Nucleus accumbens (tissue), 56 donors: Measurements from ENCODE around the gene USP17L10.
"Not testable (repeated sequence)": the region's sequence is repeated elsewhere in the genome, so short reads cannot be mapped to it uniquely, and the experiment has no call there.

ENCODE experiments used
- DNase-seq, 56 donors: peaks; one replicate each; lab custom pipeline; 2025; lab: John Stamatoyannopoulos, UW

The USP17L10 gene

GRCh38 chr4:9210357-9210756 lies at the start of gene USP17L10:
Gene USP17L10, plus strand, starts transcription at chr4:9210657. Its CDS starts 0 bp downstream, at chr4:9210657.
- not testable (repeated sequence) for DNase-seq

GRCh38 chr4:9165990-9166389 lies 44.5 kb upstream of the USP17L10 start:
- DNase-seq = peak in 7 of 56 donors; percentile 0 to 26 (median 8)

DNA sequence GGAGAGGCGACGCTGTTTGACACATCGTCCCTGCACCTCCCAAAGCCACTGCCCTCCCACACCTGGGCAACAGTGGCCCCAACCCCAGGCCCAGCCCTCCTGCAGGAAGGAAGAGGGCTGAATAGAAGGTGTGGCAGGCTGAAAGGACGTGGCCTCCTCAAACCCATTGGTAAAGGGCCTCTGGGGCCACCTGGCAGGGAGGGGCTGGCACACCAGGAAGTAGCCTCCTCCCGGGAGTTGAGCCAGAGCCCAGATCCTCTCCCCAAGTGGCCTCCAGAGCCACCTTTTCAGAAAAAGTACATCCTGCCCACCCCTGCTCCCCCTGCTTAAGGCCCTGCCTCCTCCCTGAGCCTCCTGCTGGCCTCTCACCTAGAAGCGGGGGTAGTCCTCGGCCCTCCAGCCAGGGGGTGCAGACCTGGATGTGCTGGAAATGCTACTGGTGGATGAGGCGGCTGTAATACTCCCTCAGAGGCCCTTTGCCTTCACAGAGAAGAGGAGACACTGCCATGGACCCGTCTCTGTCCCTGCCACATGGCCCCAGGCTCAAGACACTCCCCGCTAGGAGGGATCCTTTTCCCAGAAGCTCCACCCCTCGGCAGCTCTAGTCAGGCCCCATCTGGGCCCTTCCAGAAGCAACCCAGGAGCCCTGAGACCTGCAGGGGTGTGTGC lies 40.5 kb upstream of the USP17L10 start, which contains the start of gene FAM90A26:
FAM90A26 (plus strand) TSS at position 619 of the 669 bp plus-strand sequence. CDS start 2,764 bp downstream, outside the sequence.
- DNase-seq = not testable (repeated sequence)

DNA sequence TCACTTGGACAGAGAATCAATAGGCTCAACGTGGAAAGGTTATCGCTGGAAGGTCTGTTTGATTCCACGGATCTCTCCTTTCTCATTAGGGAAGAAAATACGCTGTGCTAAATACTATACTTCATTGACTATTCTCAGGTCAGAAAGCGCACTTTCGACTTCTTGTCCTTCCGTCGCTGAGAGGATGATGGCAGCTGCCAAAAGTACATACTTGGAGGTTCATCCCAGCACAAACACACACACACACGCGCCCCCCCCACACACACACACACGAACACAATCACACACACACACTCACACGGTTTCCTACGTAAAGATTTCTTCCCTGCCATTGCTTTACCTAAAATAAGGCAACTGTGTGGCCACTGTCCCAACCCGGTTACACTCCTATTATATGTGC lies 4.2 kb downstream of the USP17L10 start:
- DNase-seq = not testable (repeated sequence)

DNA sequence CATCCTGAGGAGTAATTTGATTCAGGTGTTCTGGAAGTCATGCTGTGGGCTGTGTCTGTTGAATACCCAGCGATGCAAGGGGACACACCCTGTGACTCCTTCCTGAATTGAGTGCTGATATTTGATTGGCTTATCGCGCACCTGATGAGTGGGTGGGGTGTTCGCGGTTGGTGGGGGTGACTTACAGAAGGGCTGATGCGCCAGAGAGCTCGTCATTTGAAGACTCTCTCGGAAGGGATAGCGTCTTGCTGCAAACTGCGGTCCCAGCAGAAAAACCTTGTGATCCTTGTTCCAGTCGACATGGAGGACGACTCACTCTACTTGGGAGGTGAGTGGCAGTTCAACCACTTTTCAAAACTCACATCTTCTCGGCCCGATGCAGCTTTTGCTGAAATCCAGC lies 4.6 kb downstream of the USP17L10 start, which contains the start of gene USP17L11:
USP17L11 (plus strand) TSS at position 301 of the 400 bp plus-strand sequence; CDS start at position 301, 0 bp downstream.
- DNase-seq = not testable (repeated sequence)

DNA sequence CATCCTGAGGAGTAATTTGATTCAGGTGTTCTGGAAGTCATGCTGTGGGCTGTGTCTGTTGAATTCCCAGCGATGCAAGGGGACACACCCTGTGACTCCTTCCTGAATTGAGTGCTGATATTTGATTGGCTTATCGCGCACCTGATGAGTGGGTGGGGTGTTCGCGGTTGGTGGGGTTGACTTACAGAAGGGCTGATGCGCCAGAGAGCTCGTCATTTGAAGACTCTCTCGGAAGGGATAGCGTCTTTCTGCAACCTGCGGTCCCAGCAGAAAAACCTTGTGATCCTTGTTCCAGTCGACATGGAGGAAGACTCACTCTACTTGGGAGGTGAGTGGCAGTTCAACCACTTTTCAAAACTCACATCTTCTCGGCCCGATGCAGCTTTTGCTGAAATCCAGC lies 9.4 kb downstream of the USP17L10 start, which contains the start of gene USP17L12:
USP17L12 (plus strand) TSS at position 301 of the 400 bp plus-strand sequence; CDS start at position 301, 0 bp downstream.
- not testable (repeated sequence) for DNase-seq

DNA sequence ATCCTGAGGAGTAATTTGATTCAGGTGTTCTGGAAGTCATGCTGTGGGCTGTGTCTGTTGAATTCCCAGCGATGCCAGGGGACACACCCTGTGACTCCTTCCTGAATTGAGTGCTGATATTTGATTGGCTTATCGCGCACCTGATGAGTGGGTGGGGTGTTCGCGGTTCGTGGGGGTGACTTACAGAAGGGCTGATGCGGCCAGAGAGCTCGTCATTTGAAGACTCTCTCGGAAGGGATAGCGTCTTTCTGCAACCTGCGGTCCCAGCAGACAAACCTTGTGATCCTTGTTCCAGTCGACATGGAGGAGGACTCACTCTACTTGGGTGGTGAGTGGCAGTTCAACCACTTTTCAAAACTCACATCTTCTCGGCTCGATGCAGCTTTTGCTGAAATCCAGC lies 14.1 kb downstream of the USP17L10 start, which contains the start of gene USP17L13:
USP17L13 (plus strand) TSS at position 301 of the 400 bp plus-strand sequence; CDS start at position 301, 0 bp downstream.
- DNase-seq = not testable (repeated sequence)

GRCh38 chr4:9230249-9230648 lies 19.8 kb downstream of the USP17L10 start:
- not testable (repeated sequence) for DNase-seq

DNA sequence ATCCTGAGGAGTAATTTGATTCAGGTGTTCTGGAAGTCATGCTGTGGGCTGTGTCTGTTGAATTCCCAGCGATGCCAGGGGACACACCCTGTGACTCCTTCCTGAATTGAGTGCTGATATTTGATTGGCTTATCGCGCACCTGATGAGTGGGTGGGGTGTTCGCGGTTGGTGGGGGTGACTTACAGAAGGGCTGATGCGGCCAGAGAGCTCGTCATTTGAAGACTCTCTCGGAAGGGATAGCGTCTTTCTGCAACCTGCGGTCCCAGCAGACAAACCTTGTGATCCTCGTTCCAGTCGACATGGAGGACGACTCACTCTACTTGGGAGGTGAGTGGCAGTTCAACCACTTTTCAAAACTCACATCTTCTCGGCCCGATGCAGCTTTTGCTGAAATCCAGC lies 23.6 kb downstream of the USP17L10 start, which contains the start of gene USP17L15:
USP17L15 (plus strand) TSS at position 301 of the 400 bp plus-strand sequence; CDS start at position 301, 0 bp downstream.
- not testable (repeated sequence) for DNase-seq

DNA sequence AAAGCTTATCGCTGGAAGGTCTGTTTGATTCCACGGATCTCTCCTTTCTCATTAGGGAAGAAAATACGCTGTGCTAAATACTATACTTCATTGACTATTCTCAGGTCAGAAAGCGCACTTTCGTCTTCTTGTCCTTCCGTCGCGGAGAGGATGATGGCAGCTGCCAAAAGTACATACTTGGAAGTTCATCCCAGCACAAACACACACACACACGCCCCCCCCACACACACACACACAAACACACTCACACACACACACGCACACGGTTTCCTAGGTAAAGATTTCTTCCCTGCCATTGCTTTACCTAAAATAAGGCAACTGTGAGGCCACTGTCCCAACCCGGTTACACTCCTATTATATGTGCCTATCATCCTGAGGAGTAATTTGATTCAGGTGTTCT lies 28.0 kb downstream of the USP17L10 start:
- DNase-seq = not testable (repeated sequence)

DNA sequence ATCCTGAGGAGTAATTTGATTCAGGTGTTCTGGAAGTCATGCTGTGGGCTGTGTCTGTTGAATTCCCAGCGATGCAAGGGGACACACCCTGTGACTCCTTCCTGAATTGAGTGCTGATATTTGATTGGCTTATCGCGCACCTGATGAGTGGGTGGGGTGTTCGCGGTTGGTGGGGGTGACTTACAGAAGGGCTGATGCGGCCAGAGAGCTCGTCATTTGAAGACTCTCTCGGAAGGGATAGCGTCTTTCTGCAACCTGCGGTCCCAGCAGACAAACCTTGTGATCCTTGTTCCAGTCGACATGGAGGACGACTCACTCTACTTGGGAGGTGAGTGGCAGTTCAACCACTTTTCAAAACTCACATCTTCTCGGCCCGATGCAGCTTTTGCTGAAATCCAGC lies 33.1 kb downstream of the USP17L10 start, which contains the start of gene USP17L17:
USP17L17 (plus strand) TSS at position 301 of the 400 bp plus-strand sequence; CDS start at position 301, 0 bp downstream.
- not testable (repeated sequence) for DNase-seq

DNA sequence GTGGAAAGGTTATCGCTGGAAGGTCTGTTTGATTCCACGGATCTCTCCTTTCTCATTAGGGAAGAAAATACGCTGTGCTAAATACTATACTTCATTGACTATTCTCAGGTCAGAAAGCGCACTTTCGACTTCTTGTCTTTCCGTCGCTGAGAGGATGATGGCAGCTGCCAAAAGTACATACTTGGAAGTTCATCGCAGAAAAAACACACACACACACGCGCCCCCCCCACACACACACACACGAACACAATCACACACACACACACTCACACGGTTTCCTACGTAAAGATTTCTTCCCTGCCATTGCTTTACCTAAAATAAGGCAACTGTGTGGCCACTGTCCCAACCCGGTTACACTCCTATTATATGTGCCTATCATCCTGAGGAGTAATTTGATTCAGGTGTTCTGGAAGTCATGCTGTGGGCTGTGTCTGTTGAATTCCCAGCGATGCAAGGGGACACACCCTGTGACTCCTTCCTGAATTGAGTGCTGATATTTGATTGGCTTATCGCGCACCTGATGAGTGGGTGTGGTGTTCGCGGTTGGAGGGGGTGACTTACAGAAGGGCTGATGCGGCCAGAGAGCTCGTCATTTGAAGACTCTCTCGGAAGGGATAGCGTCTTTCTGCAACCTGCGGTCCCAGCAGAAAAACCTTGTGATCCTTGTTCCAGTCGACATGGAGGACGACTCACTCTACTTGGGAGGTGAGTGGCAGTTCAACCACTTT lies 37.7 kb downstream of the USP17L10 start, which contains the start of gene USP17L18:
USP17L18 (plus strand) TSS at position 678 of the 728 bp plus-strand sequence; CDS start at position 678, 0 bp downstream.
- DNase-seq = not testable (repeated sequence)

GRCh38 chr4:9253078-9253477 lies 42.6 kb downstream of the USP17L10 start, which contains the start of gene USP17L19:
Gene USP17L19, plus strand, starts transcription at chr4:9253378. Its CDS starts 0 bp downstream, at chr4:9253378.
- DNase-seq = not testable (repeated sequence)

DNA sequence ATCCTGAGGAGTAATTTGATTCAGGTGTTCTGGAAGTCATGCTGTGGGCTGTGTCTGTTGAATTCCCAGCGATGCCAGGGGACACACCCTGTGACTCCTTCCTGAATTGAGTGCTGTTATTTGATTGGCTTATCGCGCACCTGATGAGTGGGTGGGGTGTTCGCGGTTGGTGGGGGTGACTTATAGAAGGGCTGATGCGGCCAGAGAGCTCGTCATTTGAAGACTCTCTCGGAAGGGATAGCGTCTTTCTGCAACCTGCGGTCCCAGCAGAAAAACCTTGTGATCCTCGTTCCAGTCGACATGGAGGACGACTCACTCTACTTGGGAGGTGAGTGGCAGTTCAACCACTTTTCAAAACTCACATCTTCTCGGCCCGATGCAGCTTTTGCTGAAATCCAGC lies 47.4 kb downstream of the USP17L10 start, which contains the start of gene USP17L20:
USP17L20 (plus strand) TSS at position 301 of the 400 bp plus-strand sequence; CDS start at position 301, 0 bp downstream.
- not testable (repeated sequence) for DNase-seq
